Central memory CD8-positive, alpha-beta T cell (primary cell): ENCODE measurements around the gene DLAT.
A peak's percentile ranks its signal among the peaks of the same experiment; 100 is the strongest.
"Not testable (repeated sequence)": the region's sequence is repeated elsewhere in the genome, so short reads cannot be mapped to it uniquely, and the experiment has no call there.

Experiments used
- ATAC-seq: fragments of 150-1000 bp; cut with Tn5 transposase; replicated peaks from 2 replicates; pipeline ENCODE4 v1.10.0; 2022; ENCODE audit warnings: mild to moderate bottlenecking, moderate FRiP score, moderate number of reproducible peaks; ENCODE audit not compliant: poor library complexity, severe bottlenecking; ENCODE audit errors: extremely low read depth
- DNase-seq, 2 donors: peaks; one replicate each; pipeline ENCODE4 v3.0.0; 2021; ENCODE audit warnings: low spot score in 2 of 2
- H3K27ac Mint-ChIP-seq: one replicate; pipeline ENCODE4 v1.8.0; 2022; ENCODE audit warnings: low read depth, mild to moderate bottlenecking, moderate library complexity, mixed read lengths
- H3K27me3 Mint-ChIP-seq: one replicate; pipeline ENCODE4 v1.8.0; 2022; ENCODE audit warnings: mixed read lengths
- H3K36me3 Mint-ChIP-seq: one replicate; pipeline ENCODE4 v1.8.0; 2022; ENCODE audit warnings: mild to moderate bottlenecking, moderate library complexity, mixed read lengths; ENCODE audit not compliant: insufficient read depth
- H3K4me1 Mint-ChIP-seq: one replicate; pipeline ENCODE4 v1.8.0; 2022; ENCODE audit warnings: mixed read lengths
- H3K4me3 Mint-ChIP-seq: one replicate; pipeline ENCODE4 v1.8.0; 2022; ENCODE audit warnings: mild to moderate bottlenecking, moderate library complexity, mixed read lengths
- H3K9me3 Mint-ChIP-seq: one replicate; pipeline ENCODE4 v1.8.0; 2022; ENCODE audit warnings: mixed read lengths

Gene DLAT

GRCh38 chr11:112013497-112014164, 11.6 kb upstream of the DLAT start:
- H3K36me3 Mint-ChIP-seq = no peaks in the 10 kb centered on the region
- H3K27ac Mint-ChIP-seq = no peak overlapping the region
- DNase-seq (no peak), ATAC-seq (no peak)
- H3K9me3 Mint-ChIP-seq = no peaks in the 10 kb centered on the region
- H3K4me3 Mint-ChIP-seq = no peak overlapping the region
- H3K4me1 Mint-ChIP-seq = no peaks in the 10 kb centered on the region
- H3K27me3 Mint-ChIP-seq = peaks cover 12% of the 10 kb centered on the region

- Mint-ChIP-seq H3K27me3 (no peaks in the 10 kb centered on the region), H3K36me3 (no peaks in the 10 kb centered on the region), H3K9me3 (no peaks in the 10 kb centered on the region), H3K4me3 (no peak overlapping the region), H3K4me1 (no peaks in the 10 kb centered on the region), H3K27ac (no peak overlapping the region)
- ATAC-seq = no peak
- DNase-seq = no peak
Observed at GRCh38 chr11:112016088-112016764, 9.0 kb upstream of the DLAT start.

- H3K4me1 Mint-ChIP-seq = no peaks in the 10 kb centered on the region
- no peaks in the 10 kb centered on the region for H3K27me3 Mint-ChIP-seq
- no peak overlapping the region for H3K27ac Mint-ChIP-seq
- DNase-seq (no peak), ATAC-seq (no peak)
- H3K36me3 Mint-ChIP-seq = no peaks in the 10 kb centered on the region
- no peak overlapping the region for H3K4me3 Mint-ChIP-seq
- H3K9me3 Mint-ChIP-seq = no peaks in the 10 kb centered on the region
Observed at GRCh38 chr11:112016765-112017376, 8.3 kb upstream of the DLAT start.

GRCh38 chr11:112017538-112017937, 7.7 kb upstream of the DLAT start:
- H3K27me3 Mint-ChIP-seq = no peaks in the 10 kb centered on the region
- no peak for DNase-seq
- no peak overlapping the region for H3K4me3 Mint-ChIP-seq
- H3K4me1 Mint-ChIP-seq = no peaks in the 10 kb centered on the region
- no peak overlapping the region for H3K27ac Mint-ChIP-seq
- H3K36me3 Mint-ChIP-seq = no peaks in the 10 kb centered on the region
- no peak for ATAC-seq
- no peaks in the 10 kb centered on the region for H3K9me3 Mint-ChIP-seq

GRCh38 chr11:112019066-112019465, 6.1 kb upstream of the DLAT start:
- H3K27ac Mint-ChIP-seq = no peak overlapping the region
- H3K4me3 Mint-ChIP-seq = no peak overlapping the region
- peaks cover 9% of the 10 kb centered on the region for H3K4me1 Mint-ChIP-seq
- H3K27me3 Mint-ChIP-seq = no peaks in the 10 kb centered on the region
- no peak for DNase-seq
- ATAC-seq = no peak
- no peaks in the 10 kb centered on the region for H3K36me3 Mint-ChIP-seq
- no peaks in the 10 kb centered on the region for H3K9me3 Mint-ChIP-seq

GRCh38 chr11:112023104-112023503, 2.1 kb upstream of the DLAT start:
- no peak overlapping the region for H3K27ac Mint-ChIP-seq
- no peak for ATAC-seq

GRCh38 chr11:112024178-112024772, 933 bp upstream of the DLAT start:
- H3K9me3 Mint-ChIP-seq = no peaks in the 10 kb centered on the region
- H3K4me1 Mint-ChIP-seq = peaks cover 26% of the 10 kb centered on the region
- ATAC-seq (peak; percentile 24), DNase-seq (no peak)
- no peaks in the 10 kb centered on the region for H3K27me3 Mint-ChIP-seq
- H3K27ac Mint-ChIP-seq = peak overlapping the region; percentile 99
- H3K36me3 Mint-ChIP-seq = peaks cover 21% of the 10 kb centered on the region
- peak overlapping the region; percentile 100 for H3K4me3 Mint-ChIP-seq

More at GRCh38 chr11:112023104-112023503, 2.1 kb upstream of the DLAT start:
- no peaks in the 10 kb centered on the region for H3K9me3 Mint-ChIP-seq
- H3K27me3 Mint-ChIP-seq = no peaks in the 10 kb centered on the region
- H3K36me3 Mint-ChIP-seq = peaks cover 13% of the 10 kb centered on the region
- peaks cover 26% of the 10 kb centered on the region for H3K4me1 Mint-ChIP-seq
- DNase-seq = no peak
- peak overlapping the region; percentile 42 for H3K4me3 Mint-ChIP-seq

- peaks cover 26% of the 10 kb centered on the region for H3K4me1 Mint-ChIP-seq
Observed at GRCh38 chr11:112025707-112026106, 499 bp downstream of the DLAT start.

GRCh38 chr11:112026784-112027410, 1.7 kb downstream of the DLAT start:
- H3K36me3 Mint-ChIP-seq = peaks cover 35% of the 10 kb centered on the region
- H3K27me3 Mint-ChIP-seq, H3K4me3 Mint-ChIP-seq, ATAC-seq, H3K9me3 Mint-ChIP-seq, DNase-seq, H3K27ac Mint-ChIP-seq: not testable (repeated sequence)
- H3K4me1 Mint-ChIP-seq = peaks cover 26% of the 10 kb centered on the region

More at GRCh38 chr11:112025707-112026106, 499 bp downstream of the DLAT start:
- Mint-ChIP-seq H3K36me3 (peaks cover 31% of the 10 kb centered on the region), H3K9me3 (no peaks in the 10 kb centered on the region), H3K27ac (peak overlapping the region; percentile 99), H3K27me3 (no peaks in the 10 kb centered on the region), H3K4me3 (peak overlapping the region; percentile 100)
- DNase-seq (no peak), ATAC-seq (no peak)

- no peaks in the 10 kb centered on the region for H3K9me3 Mint-ChIP-seq
- H3K27ac Mint-ChIP-seq = no peak overlapping the region
- H3K4me3 Mint-ChIP-seq = no peak overlapping the region
- H3K36me3 Mint-ChIP-seq = peaks cover 47% of the 10 kb centered on the region
- DNase-seq (no peak), ATAC-seq (no peak)
- H3K4me1 Mint-ChIP-seq = peaks cover 13% of the 10 kb centered on the region
- no peaks in the 10 kb centered on the region for H3K27me3 Mint-ChIP-seq
Observed at GRCh38 chr11:112029460-112029859, 4.3 kb downstream of the DLAT start.

- Mint-ChIP-seq H3K4me3 (no peak overlapping the region), H3K9me3 (no peaks in the 10 kb centered on the region), H3K36me3 (peaks cover 53% of the 10 kb centered on the region), H3K4me1 (no peaks in the 10 kb centered on the region), H3K27ac (no peak overlapping the region), H3K27me3 (no peaks in the 10 kb centered on the region)
- DNase-seq (no peak), ATAC-seq (no peak)
Observed at GRCh38 chr11:112033902-112034301, 8.7 kb downstream of the DLAT start.

- Mint-ChIP-seq H3K4me3 (no peak overlapping the region), H3K36me3 (peaks cover 45% of the 10 kb centered on the region), H3K9me3 (no peaks in the 10 kb centered on the region), H3K27me3 (no peaks in the 10 kb centered on the region), H3K4me1 (peaks cover 12% of the 10 kb centered on the region), H3K27ac (no peak overlapping the region)
- DNase-seq (no peak), ATAC-seq (no peak)
Observed at GRCh38 chr11:112037527-112037926, 12.3 kb downstream of the DLAT start.
